NB4 (cell line): Measurements from ENCODE around the gene DLEC1.

Experiments
- CTCF ChIP-seq: IDR thresholded peaks from one replicate; pipeline ENCODE4 v1.5.1; 2012; ENCODE audit warnings: low read depth, low read length
- MYC ChIP-seq: IDR thresholded peaks from 2 replicates; pipeline ENCODE4 v1.6.1; 2011; ENCODE audit warnings: low read depth, low read length
- POLR2A ChIP-seq: IDR thresholded peaks from 2 replicates; pipeline ENCODE4 v1.6.1; 2011; ENCODE audit warnings: mild to moderate bottlenecking; ENCODE audit not compliant: insufficient read length; ENCODE audit errors: extremely low read depth

- TF ChIP-seq CTCF (no peak), MYC (no peak), POLR2A (no peak)
Observed at GRCh38 chr3:38059591-38059990, 20.6 kb downstream of the DLEC1 start.
